Panc1 (cell line): ENCODE results near the gene APRT. TPM values are rescaled to one million over a fixed set of nuclear protein-coding genes. Genes with fewer than 3 reads are reported as not detected.
A peak's percentile ranks its signal among the peaks of the same experiment; 100 is the strongest.

Experiments used
- ATAC-seq: fragments of 200-7000 bp; cut with Tn5 transposase; 2 replicates; pipeline ENCODE4 v1.9.1; 2020; ENCODE audit warnings: mild to moderate bottlenecking, moderate library complexity
- BruUV-seq: library from RNA; stranded (reverse); fragments of 400-500 nt; replicated peaks from 2 replicates; lab custom pipeline; 2021; lab: Mats Ljungman, UMichigan
- CTCF ChIA-PET: fragments of 300-600 bp; sonication (Branson Sonifier 250); formaldehyde crosslinking; loops from one replicate; lab custom pipeline; 2022; ENCODE audit warnings: antibody characterized with exemption; lab: Charles Lee
- POLR2A ChIA-PET: fragments of 300-600 bp; sonication (Branson Sonifier 250); formaldehyde crosslinking; loops from one replicate; lab custom pipeline; 2022; ENCODE audit warnings: antibody characterized with exemption; lab: Charles Lee
- DNase-seq: peaks from one replicate; pipeline ENCODE4 v3.0.0-alpha.2; 2010; ENCODE audit warnings: low read depth, low spot score
- H3K27ac ChIP-seq: 2 replicates; pipeline ENCODE4 v1.5.1; 2011; ENCODE audit warnings: mild to moderate bottlenecking, low read length, inconsistent platforms
- H3K27me3 ChIP-seq: fragments of 200-500 bp; sonication (Bioruptor generic); 2 replicates; pipeline ENCODE4 v1.6.0; 2014; ENCODE audit warnings: low read length, inconsistent platforms; ENCODE audit not compliant: control insufficient read depth, insufficient read depth
- H3K36me3 ChIP-seq: fragments of 200-500 bp; sonication (Bioruptor generic); 2 replicates; pipeline ENCODE4 v1.5.1; 2014; ENCODE audit warnings: inconsistent platforms, mild to moderate bottlenecking, low read length, moderate library complexity; ENCODE audit not compliant: control insufficient read depth, insufficient read depth
- H3K4me1 ChIP-seq: 2 replicates; pipeline ENCODE4 v1.5.1; 2011; ENCODE audit warnings: inconsistent platforms, mild to moderate bottlenecking, low read length, moderate library complexity; ENCODE audit not compliant: control insufficient read depth, insufficient read depth
- H3K4me3 ChIP-seq, 2 experiments: 2 replicates each; pipeline ENCODE4 v1.5.1; 2011 to 2012; ENCODE audit warnings: low read depth in 2 of 2, low read length in 2 of 2, mild to moderate bottlenecking in 2 of 2, inconsistent platforms in 1 of 2, moderate library complexity in 1 of 2
- H3K9me3 ChIP-seq: fragments of 200-500 bp; sonication (Bioruptor generic); 2 replicates; pipeline ENCODE4 v1.5.1; 2014; ENCODE audit warnings: low read depth, mild to moderate bottlenecking, inconsistent platforms, low read length, moderate library complexity; ENCODE audit not compliant: control insufficient read depth, insufficient read depth
- POLR2AphosphoS5 ChIP-seq: IDR thresholded peaks from 2 replicates; pipeline ENCODE4 v1.6.1; 2012; ENCODE audit warnings: mild to moderate bottlenecking, low read depth, low read length, moderate library complexity
- REST ChIP-seq, 2 experiments: IDR thresholded peaks; 2 replicates each; pipeline ENCODE4 v1.6.1; 2011 to 2012; ENCODE audit warnings: low read depth in 2 of 2, control low read depth in 1 of 2, low read length in 1 of 2, mild to moderate bottlenecking in 1 of 2, moderate library complexity in 1 of 2; ENCODE audit not compliant: insufficient read depth in 1 of 2
- SIN3A ChIP-seq: IDR thresholded peaks from 2 replicates; pipeline ENCODE4 v1.6.1; 2012; ENCODE audit warnings: low read depth, mild to moderate bottlenecking, low read length, moderate library complexity, borderline replicate concordance; ENCODE audit not compliant: insufficient read depth
- TCF7L2 ChIP-seq: IDR thresholded peaks from 2 replicates; pipeline ENCODE4 v1.6.1; 2011; ENCODE audit warnings: mild to moderate bottlenecking, low read depth, low read length, inconsistent platforms
- in situ Hi-C: cut with HindIII; loops from 2 replicates; pipeline ENCODE4 v1.10.0; 2016; ENCODE audit warnings: low sequenced_read_pairs, low pct_unique_long_range_greater_than_20kb
- intact Hi-C: fragments of 100-400 bp; cut with micrococcal nuclease; formaldehyde crosslinking; loops from one replicate; pipeline ENCODE4 v1.10.0; 2022; ENCODE audit not compliant: unreplicated experiment
- total RNA-seq: library from RNA; stranded (reverse); gene quantifications from one replicate; pipeline ENCODE4 v1.2.1, GENCODE V29; 2021; ENCODE audit not compliant: unreplicated experiment
- TF ChIP-seq, protein P1 (sequence below): fragments of 450-650 bp; IDR thresholded peaks from 2 replicates; pipeline ENCODE4 v1.5.1; 2017; ENCODE audit warnings: mild to moderate bottlenecking

APRT gene
- total RNA-seq, 1 experiment from 2014 or later: 231 TPM

- H3K36me3 ChIP-seq: peaks cover 4% of the 10 kb centered on the region; the same call in 1 of the 2 replicates
- POLR2A ChIA-PET: no interaction called here
- no peak for TF ChIP-seq SIN3A
- TF ChIP-seq, protein P1, sequence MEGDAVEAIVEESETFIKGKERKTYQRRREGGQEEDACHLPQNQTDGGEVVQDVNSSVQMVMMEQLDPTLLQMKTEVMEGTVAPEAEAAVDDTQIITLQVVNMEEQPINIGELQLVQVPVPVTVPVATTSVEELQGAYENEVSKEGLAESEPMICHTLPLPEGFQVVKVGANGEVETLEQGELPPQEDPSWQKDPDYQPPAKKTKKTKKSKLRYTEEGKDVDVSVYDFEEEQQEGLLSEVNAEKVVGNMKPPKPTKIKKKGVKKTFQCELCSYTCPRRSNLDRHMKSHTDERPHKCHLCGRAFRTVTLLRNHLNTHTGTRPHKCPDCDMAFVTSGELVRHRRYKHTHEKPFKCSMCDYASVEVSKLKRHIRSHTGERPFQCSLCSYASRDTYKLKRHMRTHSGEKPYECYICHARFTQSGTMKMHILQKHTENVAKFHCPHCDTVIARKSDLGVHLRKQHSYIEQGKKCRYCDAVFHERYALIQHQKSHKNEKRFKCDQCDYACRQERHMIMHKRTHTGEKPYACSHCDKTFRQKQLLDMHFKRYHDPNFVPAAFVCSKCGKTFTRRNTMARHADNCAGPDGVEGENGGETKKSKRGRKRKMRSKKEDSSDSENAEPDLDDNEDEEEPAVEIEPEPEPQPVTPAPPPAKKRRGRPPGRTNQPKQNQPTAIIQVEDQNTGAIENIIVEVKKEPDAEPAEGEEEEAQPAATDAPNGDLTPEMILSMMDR: no peak
- TF ChIP-seq TCF7L2: no peak
- TF ChIP-seq POLR2AphosphoS5: no peak
- no peak for TF ChIP-seq REST (IDR thresholded peaks at IDR 0.05; ENCODE audit: insufficient read depth in 1 of 2, low read depth in 2 of 2, low read length in 1 of 2)
- peak overlapping the region; percentile 89 for H3K27ac ChIP-seq
- no peak for DNase-seq
- in situ Hi-C loops (no loop called here), intact Hi-C loops (loop anchor here (10.0 kb wide), 1 partner anchor 354 kb away; no protein-coding TSS in a partner anchor)
- peaks cover 21% of the 10 kb centered on the region for H3K4me1 ChIP-seq
- H3K4me3 ChIP-seq: peak overlapping the region; percentile 64 to 78
- no TSS peak for BruUV-seq
- no peaks in the 10 kb centered on the region for H3K27me3 ChIP-seq
- H3K9me3 ChIP-seq: no peaks in the 10 kb centered on the region
- CTCF ChIA-PET: interaction anchor here (0.6 to 1.8 kb wide), 2 partner anchors 63 to 73 kb away, joined by 3 to 7 read pairs; no protein-coding TSS in a partner anchor
- no peak for ATAC-seq
Measured at GRCh38 chr16:88810166-88810911, 1.4 kb downstream of the APRT start.

GRCh38 chr16:88809676-88810165, 2.0 kb downstream of the APRT start:
- intact Hi-C loops: loop anchor here (10.0 kb wide), 1 partner anchor 355 kb away; no protein-coding TSS in a partner anchor
- Histone ChIP-seq H3K4me1 (peaks cover 21% of the 10 kb centered on the region), H3K27ac (peak overlapping the region; percentile 54; the same call in 1 of the 2 replicates), H3K27me3 (no peaks in the 10 kb centered on the region), H3K9me3 (no peaks in the 10 kb centered on the region), H3K36me3 (peaks cover 7% of the 10 kb centered on the region; the same call in 1 of the 2 replicates), H3K4me3 (peak overlapping the region; percentile 64 to 78)
- DNase-seq (no peak), ATAC-seq (peak; percentile 1; the same call in 1 of the 2 replicates)
- BruUV-seq: TSS peak; percentile 91
- ChIA-PET POLR2A (no interaction called here), CTCF (interaction anchor here (0.6 to 1.8 kb wide), 2 partner anchors 62 to 72 kb away, joined by 3 to 7 read pairs; no protein-coding TSS in a partner anchor)
- TF ChIP-seq SIN3A (no peak), TCF7L2 (no peak), POLR2AphosphoS5 (no peak; the same call in 1 of the 2 replicates), REST (IDR thresholded peaks at IDR 0.05; ENCODE audit: insufficient read depth in 1 of 2, low read depth in 2 of 2, low read length in 1 of 2) (no peak)
- TF ChIP-seq, protein P1: no peak
- in situ Hi-C loops: no loop called here
